Astrocyte (in vitro differentiated cells and primary cell): Measurements from ENCODE around the gene SRP9. TPM values are rescaled to one million over a fixed set of nuclear protein-coding genes. Genes with fewer than 3 reads are reported as not detected.

Experiments used
- DNase-seq: peaks from one replicate; pipeline ENCODE4 v3.0.0-alpha.2; 2010; ENCODE audit warnings: low read depth
- FAIRE-seq: peaks from 2 replicates; lab custom pipeline; 2011; peaks lifted over from hg19 to GRCh38; lab: Jason Lieb, UNC
- H2AFZ ChIP-seq: 2 replicates; pipeline ENCODE4 v1.6.0; 2012; ENCODE audit warnings: low read depth, low read length, inconsistent platforms
- H3K27ac ChIP-seq: 2 replicates; pipeline ENCODE4 v1.5.1; 2011; ENCODE audit warnings: low read depth, low read length, inconsistent platforms
- H3K27me3 ChIP-seq: 2 replicates; pipeline ENCODE4 v1.6.0; 2011; ENCODE audit warnings: low read length, inconsistent platforms; ENCODE audit not compliant: insufficient read depth
- H3K36me3 ChIP-seq: 2 replicates; pipeline ENCODE4 v1.5.1; 2011; ENCODE audit warnings: low read length, inconsistent platforms; ENCODE audit not compliant: insufficient read depth
- H3K4me1 ChIP-seq: 2 replicates; pipeline ENCODE4 v1.5.1; 2011; ENCODE audit warnings: low read length, inconsistent platforms; ENCODE audit not compliant: insufficient read depth
- H3K4me2 ChIP-seq: 2 replicates; pipeline ENCODE4 v1.6.0; 2012; ENCODE audit warnings: low read length, inconsistent platforms
- H3K4me3 ChIP-seq: 2 replicates; pipeline ENCODE4 v1.5.1; 2011; ENCODE audit warnings: low read depth, mild to moderate bottlenecking, low read length, inconsistent platforms; ENCODE audit not compliant: insufficient read depth
- H3K79me2 ChIP-seq: 2 replicates; pipeline ENCODE4 v1.6.0; 2012; ENCODE audit warnings: mild to moderate bottlenecking, low read length, inconsistent platforms; ENCODE audit not compliant: insufficient read depth
- H3K9ac ChIP-seq: 2 replicates; pipeline ENCODE4 v1.6.0; 2012; ENCODE audit warnings: mild to moderate bottlenecking, low read length, inconsistent platforms
- H3K9me3 ChIP-seq: 2 replicates; pipeline ENCODE4 v1.5.1; 2012; ENCODE audit warnings: low read depth, mild to moderate bottlenecking, low read length, inconsistent platforms; ENCODE audit not compliant: insufficient read depth
- H4K20me1 ChIP-seq: 2 replicates; pipeline ENCODE4 v1.6.0; 2012; ENCODE audit warnings: low read length, inconsistent platforms; ENCODE audit not compliant: insufficient read depth
- H3K27ac Mint-ChIP-seq: one replicate; pipeline ENCODE4 v1.8.0; 2021; ENCODE audit warnings: mild to moderate bottlenecking, mixed read lengths; ENCODE audit not compliant: unreplicated experiment
- H3K27me3 Mint-ChIP-seq: one replicate; pipeline ENCODE4 v1.8.0; 2021; ENCODE audit warnings: low read depth, mixed read lengths; ENCODE audit not compliant: unreplicated experiment
- H3K36me3 Mint-ChIP-seq: one replicate; pipeline ENCODE4 v1.8.0; 2021; ENCODE audit warnings: low read depth, mixed read lengths; ENCODE audit not compliant: unreplicated experiment
- H3K4me1 Mint-ChIP-seq: one replicate; pipeline ENCODE4 v1.8.0; 2021; ENCODE audit warnings: low read depth, mixed read lengths; ENCODE audit not compliant: unreplicated experiment
- H3K4me3 Mint-ChIP-seq: one replicate; pipeline ENCODE4 v1.8.0; 2021; ENCODE audit warnings: mild to moderate bottlenecking, moderate library complexity, mixed read lengths; ENCODE audit not compliant: unreplicated experiment
- H3K9me3 Mint-ChIP-seq: one replicate; pipeline ENCODE4 v1.8.0; 2021; ENCODE audit warnings: mild to moderate bottlenecking, mixed read lengths; ENCODE audit not compliant: unreplicated experiment
- CTCF ChIP-seq: IDR thresholded peaks from 2 replicates; pipeline ENCODE4 v1.5.1; 2011; ENCODE audit warnings: low read depth, mild to moderate bottlenecking, inconsistent platforms, low read length, moderate library complexity; ENCODE audit not compliant: insufficient read depth
- EZH2 ChIP-seq: IDR thresholded peaks from 2 replicates; pipeline ENCODE4 v1.6.1; 2012; ENCODE audit warnings: mild to moderate bottlenecking, low read length, inconsistent platforms; ENCODE audit not compliant: insufficient read depth
- total RNA-seq: library from RNA; stranded (reverse); gene quantifications from 2 replicates; pipeline ENCODE4 v1.2.1, GENCODE V29; 2021

SRP9 gene
- total RNA-seq, 1 donor from 2014 or later = 269 TPM

GRCh38 chr1:225762444-225762843 is 15.2 kb upstream of the SRP9 start:
- Mint-ChIP-seq H3K27ac (peak overlapping the region; percentile 100), H3K9me3 (no peaks in the 10 kb centered on the region), H3K4me3 (peak overlapping the region; percentile 58), H3K27me3 (no peaks in the 10 kb centered on the region), H3K36me3 (no peaks in the 10 kb centered on the region), H3K4me1 (peaks cover 64% of the 10 kb centered on the region)
- Histone ChIP-seq H3K27me3 (no peaks in the 10 kb centered on the region), H3K4me3 (no peak overlapping the region), H3K36me3 (no peaks in the 10 kb centered on the region), H3K4me1 (peaks cover 47% of the 10 kb centered on the region), H4K20me1 (no peaks in the 10 kb centered on the region), H3K9ac (peak overlapping the region; percentile 83), H3K9me3 (no peaks in the 10 kb centered on the region), H2AFZ (peak overlapping the region; percentile 24), H3K27ac (peak overlapping the region; percentile 98), H3K79me2 (no peaks in the 10 kb centered on the region), H3K4me2 (peak overlapping the region; percentile 69)
- no peak for TF ChIP-seq EZH2
- TF ChIP-seq CTCF = no peak
- FAIRE-seq (peak; percentile 37), DNase-seq (peak; percentile 92)

GRCh38 chr1:225763716-225764548 is 13.7 kb upstream of the SRP9 start:
- Mint-ChIP-seq H3K9me3 (no peaks in the 10 kb centered on the region), H3K4me1 (peaks cover 69% of the 10 kb centered on the region), H3K27ac (peak overlapping the region; percentile 100), H3K36me3 (no peaks in the 10 kb centered on the region), H3K27me3 (no peaks in the 10 kb centered on the region), H3K4me3 (peak overlapping the region; percentile 5)
- H3K27me3 ChIP-seq = no peaks in the 10 kb centered on the region
- TF ChIP-seq CTCF (no peak), EZH2 (no peak)
- peak overlapping the region; percentile 83 for H3K9ac ChIP-seq
- peak overlapping the region; percentile 37 for H3K4me2 ChIP-seq
- no peak overlapping the region for H3K4me3 ChIP-seq
- no peaks in the 10 kb centered on the region for H3K36me3 ChIP-seq
- FAIRE-seq (no peak), DNase-seq (peak; percentile 93)
- H3K4me1 ChIP-seq = peaks cover 58% of the 10 kb centered on the region
- peak overlapping the region; percentile 98 for H3K27ac ChIP-seq
- H4K20me1 ChIP-seq = no peaks in the 10 kb centered on the region
- no peaks in the 10 kb centered on the region for H3K9me3 ChIP-seq
- no peaks in the 10 kb centered on the region for H3K79me2 ChIP-seq
- H2AFZ ChIP-seq = no peak overlapping the region
